ENCODE data around the gene GRM5.

GRM5 gene

DNA sequence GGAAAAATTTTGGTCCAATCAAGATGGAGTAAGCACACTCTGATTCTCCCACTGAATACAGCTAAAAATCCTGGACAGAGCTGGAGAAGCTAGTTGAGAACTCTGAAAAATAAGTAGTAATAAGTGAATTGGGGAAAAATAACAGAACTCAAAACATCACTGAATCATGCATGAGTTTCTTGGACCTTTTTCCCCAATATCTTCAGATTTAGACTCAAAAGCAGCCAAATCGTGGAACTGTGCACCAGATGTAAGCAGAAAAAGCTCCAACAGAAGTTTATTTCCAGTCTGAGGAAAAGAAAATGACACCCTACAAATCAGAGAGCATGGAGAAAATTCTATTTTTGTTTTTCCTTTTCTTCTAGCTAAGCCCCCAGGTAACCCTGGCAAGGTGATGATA lies 448.6 kb downstream of the GRM5 start:
- DNase-seq (ENCODE audit: low read depth), result no peak

DNA sequence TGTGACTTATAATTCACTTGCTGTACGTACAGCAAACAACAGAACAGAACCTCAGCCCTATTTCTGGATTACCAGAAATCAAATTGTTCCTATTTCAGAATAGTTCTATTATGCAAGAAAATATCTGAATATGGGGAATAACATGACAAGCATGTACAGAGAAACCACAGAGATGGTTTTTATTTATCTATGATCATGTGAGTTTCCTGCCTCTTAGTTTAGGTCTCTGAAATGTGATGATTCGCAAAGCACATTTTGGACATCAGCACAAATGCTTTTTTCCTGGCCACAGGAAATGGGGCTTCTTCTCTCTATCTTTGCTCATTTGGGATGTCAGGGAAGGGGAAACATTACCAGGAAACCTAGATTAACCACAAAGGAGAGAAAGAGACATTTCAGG lies 461.5 kb downstream of the GRM5 start:
- no peak for DNase-seq (ENCODE audit: low read depth)

DNA sequence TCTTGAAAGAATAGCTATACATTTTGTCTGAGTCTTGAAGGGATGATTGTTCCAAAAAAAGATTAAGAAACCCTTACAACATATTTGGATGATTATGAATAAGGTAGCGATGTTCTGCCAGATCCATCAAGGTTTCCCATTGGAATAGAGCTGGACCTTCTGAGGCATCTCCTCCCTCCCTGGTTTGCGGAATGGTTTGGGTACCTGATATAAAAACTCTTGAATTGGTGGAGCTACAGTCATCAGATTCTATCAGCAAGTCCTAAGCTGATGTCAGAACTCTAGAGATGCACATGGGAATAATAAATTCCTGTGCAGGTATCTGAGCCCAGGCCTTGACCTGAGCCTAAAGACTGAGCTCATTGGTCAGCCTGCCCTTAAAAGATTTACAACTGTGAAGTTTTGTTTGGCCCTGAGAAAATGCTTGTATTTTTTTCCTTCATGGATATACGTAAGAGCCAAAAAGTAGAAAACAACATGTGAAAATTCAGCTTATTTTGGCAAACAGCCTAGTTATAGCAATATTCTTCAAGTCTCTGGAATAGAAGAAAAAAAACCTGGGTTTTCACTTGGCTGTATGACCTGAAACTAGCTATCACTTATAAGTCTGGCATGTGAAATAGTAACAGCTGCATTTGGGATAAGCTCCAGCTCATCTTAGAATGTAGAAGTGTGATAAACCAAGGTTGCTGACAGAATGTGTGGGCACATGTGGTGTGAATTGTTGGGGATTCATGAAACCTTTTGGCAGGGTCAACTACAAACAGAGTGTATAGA lies 462.5 kb downstream of the GRM5 start:
- DNase-seq (ENCODE audit: low read depth), result no peak

DNA sequence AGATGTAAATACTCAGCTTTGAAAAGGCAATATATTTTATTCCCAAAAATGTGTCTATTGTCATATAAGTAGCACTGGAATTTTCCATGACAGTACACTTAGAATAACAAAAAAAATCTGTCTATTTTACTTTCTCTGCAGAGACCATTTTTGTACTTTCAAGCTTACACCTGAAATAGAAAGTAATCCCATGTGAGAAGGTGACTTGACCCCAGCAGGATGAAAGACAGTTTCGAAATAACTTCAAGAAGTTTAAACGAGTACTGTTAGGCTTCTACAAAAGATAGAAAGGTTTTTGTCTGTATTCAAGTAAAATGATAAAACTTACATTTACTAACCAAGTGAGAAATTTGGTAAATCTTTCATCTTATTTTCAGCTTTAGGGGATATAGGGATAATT lies 468.4 kb downstream of the GRM5 start:
- DNase-seq (ENCODE audit: low read depth), result no peak

DNA sequence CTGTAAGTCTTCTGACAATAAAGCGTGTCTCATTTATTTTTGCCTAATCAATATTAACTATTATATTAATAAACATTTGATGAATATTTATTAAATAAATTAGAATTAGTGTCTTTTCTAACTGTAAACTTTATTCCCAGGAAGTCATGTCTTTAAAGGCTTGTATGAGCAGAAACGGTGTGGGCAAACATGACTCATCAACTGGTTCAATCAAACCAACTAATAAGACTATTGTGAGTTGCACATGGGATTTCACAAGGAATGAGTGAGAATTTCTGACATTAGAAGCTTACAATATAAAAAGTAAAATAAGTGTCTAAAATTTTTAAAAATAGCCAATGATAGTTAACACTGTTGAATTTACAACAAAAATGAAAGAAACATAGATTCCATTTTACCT lies 469.0 kb downstream of the GRM5 start:
- DNase-seq (ENCODE audit: low read depth), result no peak

DNA sequence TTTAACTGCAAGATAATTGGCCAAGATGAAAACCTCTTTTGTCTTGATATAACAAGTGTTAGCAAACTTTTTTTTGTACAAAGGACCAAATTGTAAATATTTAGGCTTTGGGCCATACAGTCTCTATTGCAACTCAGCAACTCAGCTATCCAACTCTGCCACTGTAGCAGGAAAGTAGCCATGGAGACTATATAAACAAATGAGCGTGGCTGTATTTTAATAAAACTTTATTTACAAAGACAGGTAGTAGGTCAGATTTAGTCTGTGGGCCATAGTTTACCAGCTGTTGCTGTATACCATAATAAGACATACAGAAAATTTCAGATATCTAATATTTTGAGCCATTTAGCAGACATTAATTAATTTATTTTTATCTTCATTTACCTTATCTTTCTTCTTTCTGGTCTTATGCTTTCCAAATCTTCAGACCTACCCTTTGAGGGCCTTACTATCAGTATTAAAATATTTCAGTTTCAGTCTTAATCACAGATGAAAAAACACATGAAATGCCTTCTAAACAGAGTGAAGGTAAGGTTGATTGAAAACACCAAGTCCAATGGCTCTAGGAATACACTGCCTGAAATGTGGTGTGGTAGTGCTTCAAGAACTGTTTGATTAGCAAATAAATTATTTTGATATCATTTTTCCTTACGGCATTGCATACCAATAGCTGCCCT lies 471.4 kb downstream of the GRM5 start:
- DNase-seq (ENCODE audit: low read depth), result no peak

DNA sequence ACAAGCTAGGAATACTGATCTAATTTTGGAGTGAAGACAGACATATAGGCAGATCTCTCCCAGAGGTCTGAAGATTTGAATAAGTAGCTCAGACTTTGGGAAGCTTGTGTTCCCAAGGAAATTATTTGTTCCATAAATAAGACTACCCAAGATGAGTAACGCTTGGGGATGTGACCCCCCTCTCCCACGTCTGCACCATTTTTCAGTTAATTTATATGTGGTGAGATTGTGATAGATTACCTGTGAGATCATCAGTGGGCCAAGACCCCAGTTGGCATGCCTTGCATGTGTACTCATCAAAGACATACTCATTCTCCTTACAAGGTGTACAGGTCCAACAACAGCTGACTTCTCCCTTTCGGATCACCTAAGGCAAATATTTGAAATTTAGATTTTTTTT lies 475.4 kb downstream of the GRM5 start:
- no peak for DNase-seq (ENCODE audit: low read depth)

DNA sequence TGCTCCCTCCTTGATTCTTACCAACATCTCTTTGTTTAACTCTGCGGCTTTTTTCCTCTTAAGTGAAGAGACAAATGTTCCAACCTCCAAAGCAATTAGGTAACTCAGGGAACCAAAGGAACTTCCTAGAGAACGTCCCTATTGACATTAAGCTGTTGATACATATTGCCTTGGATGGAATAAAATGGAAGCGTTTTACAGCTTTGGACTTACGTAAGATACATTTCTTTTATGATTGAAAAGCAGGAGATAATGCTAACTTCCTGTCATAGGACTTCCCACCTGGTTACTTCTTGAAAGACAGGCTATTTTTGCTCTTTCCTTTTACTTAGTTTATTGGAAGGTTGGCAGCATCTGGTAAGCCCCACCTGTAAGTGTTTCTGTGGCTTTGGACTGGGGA lies 482.5 kb downstream of the GRM5 start:
- DNase-seq (ENCODE audit: low read depth), result no peak

DNA sequence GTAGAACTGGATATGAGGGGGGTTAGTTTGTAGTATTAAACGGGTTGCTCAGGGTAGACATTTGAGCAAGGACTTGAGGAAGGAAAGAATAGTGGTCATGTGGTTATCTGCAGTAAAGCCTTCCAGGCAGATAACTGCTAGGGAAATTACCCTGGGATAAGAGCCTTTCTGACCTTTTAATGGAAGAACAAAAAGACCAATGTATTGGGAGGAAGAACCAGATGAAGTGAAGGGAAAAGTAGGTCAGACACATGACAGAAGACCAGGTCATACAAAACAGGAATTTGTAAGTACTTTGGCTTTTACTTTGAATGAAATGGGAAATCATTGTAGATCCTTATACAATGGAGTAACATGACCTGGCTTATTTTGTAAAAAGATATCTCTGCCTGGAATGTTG lies 486.3 kb downstream of the GRM5 start:
- no peak for DNase-seq (ENCODE audit: low read depth)

DNA sequence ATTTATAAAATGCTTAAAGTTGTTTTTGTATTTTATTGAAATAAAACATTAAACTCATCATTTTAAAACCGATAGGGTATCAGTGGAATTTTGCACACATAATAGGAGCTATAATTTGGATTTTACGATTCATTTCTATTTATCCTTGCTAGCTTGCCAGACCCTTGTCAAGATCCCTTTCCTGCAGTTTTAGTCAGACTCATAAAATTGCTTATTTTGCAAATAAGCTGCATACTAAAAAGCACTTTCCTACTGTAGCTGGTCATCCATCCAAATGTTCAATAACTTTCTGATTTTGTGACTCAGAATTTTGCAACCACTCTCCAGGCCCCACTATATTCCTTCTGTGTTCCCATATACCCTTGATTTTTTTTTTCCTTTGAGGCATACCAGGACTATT lies 489.0 kb downstream of the GRM5 start:
- DNase-seq (ENCODE audit: low read depth), result no peak

DNA sequence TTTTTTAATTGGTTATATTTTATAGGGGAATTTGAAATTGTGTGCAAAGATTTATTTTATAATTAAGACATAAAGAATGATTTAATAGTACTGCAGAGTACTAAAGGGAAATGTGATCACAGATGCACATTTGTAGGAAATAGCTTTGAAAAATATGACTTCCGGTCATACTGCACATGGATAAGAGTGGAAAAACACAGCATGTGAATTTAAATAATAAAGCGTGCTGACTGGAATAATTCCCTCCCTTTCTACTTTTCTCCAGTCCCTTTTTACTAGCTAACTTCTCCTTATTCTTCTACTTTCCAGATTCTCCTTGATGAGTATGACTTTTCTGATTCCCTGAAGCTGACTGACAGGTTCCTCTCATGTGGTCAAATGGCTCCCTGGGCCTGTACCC lies 489.9 kb downstream of the GRM5 start:
- no peak for DNase-seq (ENCODE audit: low read depth)

DNA sequence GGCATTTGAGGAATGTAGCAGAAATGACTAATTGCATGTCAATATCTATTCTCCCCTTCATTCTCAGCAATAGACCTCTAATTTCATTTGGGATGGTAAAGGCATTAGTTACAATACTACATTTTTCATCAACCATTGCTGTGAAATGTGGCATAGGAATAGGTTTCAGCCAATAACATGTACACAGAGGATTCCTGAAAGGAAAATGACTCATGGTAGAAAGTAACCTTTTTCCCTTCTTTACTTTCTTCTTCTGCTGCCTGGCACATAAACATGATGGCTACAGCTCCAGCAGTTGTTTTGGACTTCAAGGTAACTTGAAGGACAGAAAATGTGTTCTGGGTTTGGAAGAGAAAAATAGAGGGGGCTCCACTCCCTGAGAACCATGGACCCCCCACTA lies 496.4 kb downstream of the GRM5 start:
- no peak for DNase-seq (ENCODE audit: low read depth)

DNA sequence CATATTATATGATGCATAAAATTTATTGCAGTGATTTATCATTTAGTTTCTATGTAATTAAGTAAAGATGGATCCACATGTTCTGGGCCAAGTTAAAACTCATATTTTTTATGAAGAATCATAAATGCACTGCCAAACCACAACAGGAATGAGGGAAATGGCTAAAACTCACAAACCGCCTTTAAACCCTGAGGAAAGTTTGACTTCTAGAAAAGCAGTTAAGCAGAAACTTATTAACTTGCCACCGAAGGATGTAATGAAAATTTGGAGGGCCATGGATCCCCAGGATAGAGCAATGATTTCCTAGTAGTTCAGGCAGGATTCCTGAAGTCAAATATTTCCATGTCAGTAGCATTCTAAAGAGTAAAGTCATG lies 510.0 kb downstream of the GRM5 start:
- DNase-seq (ENCODE audit: low read depth), result no peak

DNA sequence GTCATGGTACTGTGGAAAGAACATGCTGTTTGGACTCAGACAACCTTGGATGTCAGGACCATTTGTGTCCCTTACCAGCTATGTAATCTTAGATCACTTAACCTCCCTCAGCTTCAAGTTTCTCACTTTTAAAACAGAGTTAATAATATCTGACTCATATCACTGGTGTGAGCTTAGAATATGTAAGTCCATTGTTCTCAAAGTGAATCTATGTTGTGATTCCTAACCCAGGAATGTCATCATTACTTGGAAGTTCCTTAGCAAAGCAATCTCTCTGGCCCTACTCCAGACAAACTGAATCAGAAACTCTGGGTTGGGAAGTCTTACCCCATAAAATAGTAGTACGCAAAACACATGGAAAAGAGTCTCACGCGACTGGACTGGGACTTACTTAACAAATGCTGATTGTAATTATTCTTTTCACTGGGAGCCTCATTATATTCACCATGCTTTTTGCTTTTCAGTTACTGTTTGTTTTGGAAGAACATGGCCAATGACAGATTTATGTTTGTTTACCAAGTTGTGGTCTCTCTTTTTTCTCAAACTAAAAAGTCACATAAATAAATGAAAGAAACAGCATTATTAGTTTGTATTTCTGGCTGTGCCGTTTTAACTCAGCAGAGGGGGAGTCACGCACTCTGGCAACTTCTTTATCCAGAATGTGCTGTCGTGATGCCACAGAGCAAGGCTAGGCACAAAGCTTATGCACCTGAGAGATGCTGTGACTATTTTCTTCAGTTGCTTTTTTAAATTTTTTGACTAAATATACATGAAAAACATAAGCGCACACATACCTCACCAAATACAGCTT lies 510.6 kb downstream of the GRM5 start:
- no peak for DNase-seq (ENCODE audit: low read depth)

DNA sequence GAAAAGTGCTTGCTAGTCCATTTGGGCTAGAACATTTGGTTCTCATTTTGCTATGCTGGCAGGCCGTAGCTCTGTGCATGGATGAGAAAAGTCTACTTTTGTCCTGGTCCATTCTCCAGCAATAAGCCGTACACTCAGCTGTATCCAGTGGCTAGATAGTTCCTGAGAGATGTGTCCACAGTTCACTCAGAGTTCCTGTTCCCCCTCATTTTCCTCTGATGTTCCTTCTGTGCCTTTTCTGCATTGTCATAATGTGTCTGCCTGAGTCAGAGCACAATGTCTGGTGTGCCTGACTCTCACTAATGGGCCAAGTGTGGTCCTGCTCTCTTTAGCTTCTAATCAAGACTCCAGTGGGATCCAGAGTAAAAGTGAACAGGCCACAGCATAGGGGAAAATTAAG lies 512.6 kb downstream of the GRM5 start:
- no peak for DNase-seq (ENCODE audit: low read depth)

DNA sequence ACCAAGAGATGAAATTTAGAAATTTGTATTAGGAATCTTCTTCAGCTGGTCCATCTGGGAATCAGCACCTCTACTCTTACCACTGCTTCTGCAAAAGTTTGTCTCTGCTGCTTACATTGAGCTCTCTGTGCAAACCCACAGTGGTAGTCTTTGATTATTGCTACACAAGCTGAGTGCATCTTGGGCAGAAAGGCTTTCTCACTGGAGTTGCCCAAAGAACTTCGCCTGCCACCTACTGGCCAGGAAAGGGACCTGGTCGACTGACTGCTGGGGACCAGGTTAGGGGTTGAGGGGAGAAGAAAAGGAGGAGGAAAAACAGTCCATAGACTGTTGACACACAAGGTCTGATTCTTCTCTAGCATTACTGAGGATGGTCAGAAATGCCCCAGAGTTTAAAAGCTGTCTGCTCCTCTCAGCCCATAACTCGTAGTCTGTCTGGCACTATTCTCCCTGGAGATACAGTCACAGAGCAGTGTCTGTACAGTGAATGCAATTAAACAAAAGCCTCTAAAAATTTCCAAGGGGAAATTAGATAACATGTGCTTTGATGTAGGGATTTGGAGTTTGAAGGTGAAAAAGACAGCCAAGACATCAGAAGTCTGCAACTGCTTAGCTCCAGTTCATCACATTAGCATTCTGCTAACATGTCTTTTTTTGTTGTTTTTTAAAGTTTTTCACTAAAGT lies 513.3 kb downstream of the GRM5 start:
- DNase-seq (ENCODE audit: low read depth), result peak; percentile 6

DNA sequence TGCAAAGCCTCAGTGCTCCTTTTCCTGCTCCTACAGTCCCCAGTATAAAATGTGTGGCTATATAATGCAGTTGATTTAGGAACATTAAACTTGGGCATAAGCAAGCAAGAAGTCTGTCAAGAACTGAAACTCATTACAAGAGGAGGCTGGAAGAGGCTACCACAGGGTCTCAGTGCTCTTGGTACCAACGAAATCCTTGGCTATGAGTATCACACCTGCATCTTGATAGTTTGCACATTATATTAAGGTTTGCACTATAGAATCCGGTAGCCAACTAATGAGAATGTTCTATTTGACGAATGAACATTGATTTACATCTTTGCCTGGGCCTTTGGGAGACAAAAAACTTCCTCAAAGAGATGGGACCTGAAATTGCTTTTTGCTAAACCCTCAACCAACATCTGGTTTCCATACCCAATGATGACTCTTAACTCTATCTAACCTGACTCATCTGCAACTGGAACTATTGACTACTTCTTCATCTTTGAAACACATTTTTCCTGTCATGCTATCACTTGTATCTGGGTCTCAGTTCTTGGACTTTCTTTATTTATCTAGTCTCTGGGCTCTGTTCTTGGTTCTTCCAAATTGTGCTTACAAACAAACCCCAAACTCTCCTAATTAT lies 521.0 kb downstream of the GRM5 start:
- no peak for DNase-seq (ENCODE audit: low read depth)

DNA sequence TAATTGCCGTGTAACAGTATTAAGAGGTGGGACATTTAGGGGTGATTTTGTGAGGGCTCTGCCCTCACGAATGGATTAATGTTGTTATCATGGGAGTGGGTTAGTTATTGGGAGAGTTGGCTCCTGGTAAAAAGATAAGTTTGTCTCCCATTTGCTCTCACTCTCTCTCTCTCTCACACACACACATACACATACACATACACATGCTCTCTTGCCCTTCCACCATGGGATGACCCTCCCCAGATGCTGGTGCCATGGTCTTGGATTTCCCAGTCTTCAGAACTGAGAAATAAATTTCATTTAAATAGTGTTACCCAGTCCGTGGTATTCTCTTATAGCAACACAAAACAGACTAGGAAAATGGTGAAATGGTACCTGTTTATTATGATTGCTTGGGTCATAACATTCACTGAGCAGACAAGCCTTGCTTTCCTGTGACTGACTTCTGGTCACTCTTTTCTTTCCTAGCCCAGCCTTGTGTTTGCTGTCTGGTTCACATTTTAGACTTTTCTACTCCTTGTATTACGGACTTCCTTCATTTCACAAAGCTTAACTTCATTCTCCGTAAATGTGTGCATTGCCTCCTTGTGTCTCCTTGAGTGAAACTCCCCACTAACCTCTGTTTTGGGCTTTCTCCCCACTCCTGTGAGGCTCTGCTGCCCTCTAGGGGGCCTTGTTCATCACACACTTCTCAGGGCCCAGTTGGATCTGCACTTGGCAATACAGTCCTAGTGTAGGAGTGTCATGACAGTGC lies 521.7 kb downstream of the GRM5 start:
- DNase-seq (ENCODE audit: low read depth), result peak; percentile 60

DNA sequence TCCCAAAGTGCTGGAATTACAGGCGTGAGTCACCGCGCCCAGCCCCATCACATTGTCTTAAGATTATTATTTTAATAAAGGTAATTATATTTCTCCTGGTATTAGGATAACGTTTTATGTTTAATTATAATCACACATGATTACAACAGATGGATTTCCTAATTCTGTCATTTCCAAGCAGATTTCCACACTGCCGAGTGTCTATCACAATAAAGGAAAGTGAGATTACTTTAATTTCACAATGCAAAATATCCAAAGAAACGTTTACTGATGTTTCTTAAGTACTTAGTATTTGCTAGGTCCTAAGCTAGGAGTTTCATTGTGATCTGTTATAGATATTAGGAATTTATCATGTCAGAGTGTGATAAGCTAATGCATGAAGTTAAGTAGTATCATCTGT lies 524.8 kb downstream of the GRM5 start:
- no peak for DNase-seq (ENCODE audit: low read depth)

DNA sequence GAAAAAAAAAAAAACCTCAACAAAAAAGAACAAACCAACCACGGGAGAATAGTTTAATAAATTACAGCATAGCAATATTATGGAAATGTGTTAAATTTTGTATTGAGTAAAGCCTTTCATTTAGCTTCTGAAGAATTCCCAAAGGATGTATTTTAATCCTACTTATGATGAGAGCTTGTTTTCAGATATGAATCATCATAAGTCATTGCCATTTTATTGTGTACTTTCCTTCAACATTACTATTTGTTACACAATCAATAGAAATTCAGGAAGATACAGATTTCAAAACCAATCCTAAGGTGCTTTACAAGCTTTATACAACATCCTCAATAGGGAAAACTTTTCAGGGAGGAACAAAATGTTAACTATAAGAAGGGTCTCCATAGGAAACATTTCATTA lies 527.7 kb downstream of the GRM5 start:
- DNase-seq (ENCODE audit: low read depth), result no peak

DNA sequence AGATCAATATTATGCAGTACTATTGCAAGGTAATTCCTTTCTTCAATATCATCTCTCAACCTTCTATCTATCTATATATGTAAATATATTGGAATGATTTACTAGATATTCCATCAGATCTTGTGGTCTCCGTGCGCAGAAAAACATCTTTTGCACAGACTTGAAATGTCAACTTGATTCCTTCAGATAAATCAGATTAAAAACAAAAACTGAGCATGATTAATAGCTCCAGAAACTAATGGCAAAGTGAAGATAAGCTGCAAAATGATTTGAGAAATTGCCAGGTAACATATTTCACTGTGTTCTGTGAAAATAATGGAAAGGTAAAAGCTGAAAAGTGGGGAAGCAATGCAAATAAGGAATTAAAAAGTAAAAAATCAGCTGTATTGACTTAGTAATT lies 528.2 kb downstream of the GRM5 start:
- no peak for DNase-seq (ENCODE audit: low read depth)

All from stimulated activated CD8-positive, alpha-beta memory T cell treated with anti-CD3 and anti-CD28 coated beads, Interleukin-12 subunit alpha, Interleukin-12 subunit beta, amount 100 ng/mL, for 1 hour (primary cell).